H9 (cell line): ENCODE data around the gene CHD1. TPM values are rescaled to one million over a fixed set of nuclear protein-coding genes. Genes with fewer than 3 reads are reported as not detected.

Source experiments
- DNase-seq: peaks from one replicate; pipeline ENCODE4 v3.0.0-alpha.2; 2017
- H2AFZ ChIP-seq: one replicate; pipeline ENCODE4 v1.6.1; 2013; ENCODE audit warnings: mild to moderate bottlenecking, low read length, control low read depth, moderate library complexity
- H2AK5ac ChIP-seq: 2 replicates; pipeline ENCODE4 v1.6.1; 2013; ENCODE audit warnings: low read length, control low read depth, mixed read lengths; ENCODE audit not compliant: insufficient read length
- H2BK120ac ChIP-seq: one replicate; pipeline ENCODE4 v1.6.1; 2013; ENCODE audit warnings: low read depth, mild to moderate bottlenecking, low read length, control low read depth, inconsistent platforms; ENCODE audit not compliant: poor library complexity, severe bottlenecking
- H2BK12ac ChIP-seq: 2 replicates; pipeline ENCODE4 v1.6.1; 2013; ENCODE audit warnings: low read length, control low read depth, mixed read lengths, low read depth; ENCODE audit not compliant: insufficient read length
- H2BK15ac ChIP-seq: 2 replicates; pipeline ENCODE4 v1.6.1; 2013; ENCODE audit warnings: low read depth, low read length, control low read depth
- H2BK20ac ChIP-seq: one replicate; pipeline ENCODE4 v1.6.1; 2013; ENCODE audit warnings: low read depth, mild to moderate bottlenecking, low read length, control low read depth, inconsistent platforms; ENCODE audit not compliant: poor library complexity, severe bottlenecking
- H2BK5ac ChIP-seq: 2 replicates; pipeline ENCODE4 v1.6.1; 2013; ENCODE audit warnings: low read length, control low read depth, mixed read lengths; ENCODE audit not compliant: insufficient read length
- H3K14ac ChIP-seq: 2 replicates; pipeline ENCODE4 v1.6.1; 2013; ENCODE audit warnings: low read length, control low read depth; ENCODE audit not compliant: insufficient read depth
- H3K18ac ChIP-seq: 2 replicates; pipeline ENCODE4 v1.6.1; 2013; ENCODE audit warnings: low read depth, mild to moderate bottlenecking, mixed read lengths, low read length, control low read depth; ENCODE audit not compliant: insufficient read length
- H3K23ac ChIP-seq: 2 replicates; pipeline ENCODE4 v1.6.1; 2013; ENCODE audit warnings: low read length, control low read depth, mixed read lengths, low read depth; ENCODE audit not compliant: insufficient read length
- H3K23me2 ChIP-seq: 2 replicates; pipeline ENCODE4 v1.6.1; 2013; ENCODE audit warnings: low read depth, mild to moderate bottlenecking, mixed read lengths, low read length, control low read depth; ENCODE audit not compliant: insufficient read length, poor library complexity, severe bottlenecking
- H3K27ac ChIP-seq: 2 replicates; pipeline ENCODE4 v1.5.1; 2013; ENCODE audit warnings: low read length, control low read depth, mixed read lengths, low read depth; ENCODE audit not compliant: insufficient read length
- H3K27me3 ChIP-seq: 2 replicates; pipeline ENCODE4 v1.6.1; 2013; ENCODE audit warnings: low read length, control low read depth, inconsistent platforms; ENCODE audit not compliant: insufficient read depth
- H3K4ac ChIP-seq: 2 replicates; pipeline ENCODE4 v1.6.1; 2013; ENCODE audit warnings: low read depth, mild to moderate bottlenecking, control low read depth, inconsistent platforms, low read length, moderate library complexity
- H3K4me1 ChIP-seq: 2 replicates; pipeline ENCODE4 v1.6.1; 2013; ENCODE audit warnings: low read length, control low read depth, inconsistent platforms; ENCODE audit not compliant: insufficient read depth
- H3K4me2 ChIP-seq: 2 replicates; pipeline ENCODE4 v1.6.1; 2013; ENCODE audit warnings: low read length, control low read depth, mixed read lengths; ENCODE audit not compliant: insufficient read length, insufficient read depth
- H3K56ac ChIP-seq: 2 replicates; pipeline ENCODE4 v1.6.1; 2013; ENCODE audit warnings: low read depth, mild to moderate bottlenecking, mixed read lengths, low read length, control low read depth; ENCODE audit not compliant: insufficient read length
- H3K79me1 ChIP-seq: 2 replicates; pipeline ENCODE4 v1.6.1; 2013; ENCODE audit warnings: low read depth, mild to moderate bottlenecking, moderate library complexity, low read length, control low read depth, inconsistent platforms; ENCODE audit not compliant: insufficient read depth, poor library complexity, severe bottlenecking
- H3K79me2 ChIP-seq: 2 replicates; pipeline ENCODE4 v1.6.1; 2013; ENCODE audit warnings: low read length, control low read depth, inconsistent platforms; ENCODE audit not compliant: insufficient read depth
- H3K9ac ChIP-seq: 2 replicates; pipeline ENCODE4 v1.6.1; 2013; ENCODE audit warnings: low read length, control low read depth, mixed read lengths; ENCODE audit not compliant: insufficient read length; ENCODE audit errors: extremely low read depth
- H3K9me3 ChIP-seq: one replicate; pipeline ENCODE4 v1.6.1; 2013; ENCODE audit warnings: low read depth, low read length, inconsistent platforms; ENCODE audit not compliant: control insufficient read depth
- H3T11ph ChIP-seq: one replicate; pipeline ENCODE4 v1.6.1; 2013; ENCODE audit warnings: mild to moderate bottlenecking, low read length, control low read depth, inconsistent platforms
- H4K20me1 ChIP-seq: one replicate; pipeline ENCODE4 v1.6.1; 2013; ENCODE audit not compliant: control insufficient read depth, insufficient read length, insufficient read depth
- H4K5ac ChIP-seq: 2 replicates; pipeline ENCODE4 v1.6.1; 2013; ENCODE audit warnings: low read depth, mild to moderate bottlenecking, mixed read lengths, low read length, control low read depth; ENCODE audit not compliant: insufficient read length
- H4K8ac ChIP-seq: replicated peaks from 2 replicates; pipeline ENCODE4 v1.6.1; 2013; ENCODE audit warnings: low read length, control low read depth, mixed read lengths, low read depth; ENCODE audit not compliant: insufficient read length
- H4K91ac ChIP-seq: 2 replicates; pipeline ENCODE4 v1.6.1; 2013; ENCODE audit warnings: low read depth, mild to moderate bottlenecking, moderate library complexity, mixed read lengths, low read length, control low read depth; ENCODE audit not compliant: insufficient read length
- H3K27ac Mint-ChIP-seq, 3 experiments: 2 replicates in 2 of 3; 3 replicates in 1 of 3; pipeline ENCODE4 v1.8.0; 2020 to 2021; ENCODE audit warnings: mixed read lengths in 3 of 3, mild to moderate bottlenecking in 1 of 3, moderate library complexity in 1 of 3
- H3K27me3 Mint-ChIP-seq: 2 replicates; pipeline ENCODE4 v1.8.0; 2021; ENCODE audit warnings: low read depth, mild to moderate bottlenecking, moderate library complexity, mixed read lengths
- H3K36me3 Mint-ChIP-seq, 3 experiments: 2 replicates in 2 of 3; 3 replicates in 1 of 3; pipeline ENCODE4 v1.8.0; 2020 to 2021; ENCODE audit warnings: low read depth in 3 of 3, mixed read lengths in 3 of 3; ENCODE audit not compliant: insufficient read depth in 1 of 3
- H3K4me1 Mint-ChIP-seq, 2 experiments: 2 replicates each; pipeline ENCODE4 v1.8.0; 2020; ENCODE audit warnings: mixed read lengths in 2 of 2
- H3K4me3 Mint-ChIP-seq, 2 experiments: 2 replicates in 1 of 2; 3 replicates in 1 of 2; pipeline ENCODE4 v1.8.0; 2020 to 2021; ENCODE audit warnings: mild to moderate bottlenecking in 2 of 2, mixed read lengths in 2 of 2, moderate library complexity in 1 of 2
- H3K9me3 Mint-ChIP-seq, 2 experiments: 2 replicates in 1 of 2; 3 replicates in 1 of 2; pipeline ENCODE4 v1.8.0; 2020; ENCODE audit warnings: mild to moderate bottlenecking in 2 of 2, mixed read lengths in 2 of 2, moderate library complexity in 1 of 2
- total RNA-seq: library from RNA; stranded (reverse); gene quantifications from 2 replicates; pipeline ENCODE4 v1.2.1, GENCODE V29; 2021
- TF ChIP-seq, protein P1 (sequence below): fragments of 200-600 bp; sonication (generic); conservative IDR thresholded peaks from 3 replicates; pipeline ENCODE4 v1.8.0; 2021; ENCODE audit warnings: antibody characterized with exemption, mild to moderate bottlenecking

Gene CHD1
- total RNA-seq, 1 experiment from 2014 or later, result 62.7 TPM

DNA sequence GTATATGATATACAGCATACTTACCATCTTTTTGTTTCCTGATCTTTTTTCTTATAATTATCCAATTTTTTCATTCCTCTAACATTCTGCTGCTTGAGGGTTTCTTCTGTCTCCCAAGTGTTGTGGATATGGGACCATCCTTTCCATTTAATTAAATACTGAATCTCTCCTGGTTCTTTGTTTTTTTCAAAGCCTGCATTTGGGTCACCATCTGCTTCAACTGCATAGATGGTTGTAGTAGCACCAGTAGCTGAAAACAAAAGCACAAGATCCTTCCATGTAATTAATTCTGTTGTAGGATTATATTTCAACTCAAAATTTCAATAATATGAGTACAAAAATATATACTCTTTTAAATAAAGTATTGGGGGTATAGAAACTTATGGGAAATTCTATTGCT is 29.4 kb downstream of the CHD1 start:
- Histone ChIP-seq H2BK12ac (no peak overlapping the region), H3K56ac (no peak overlapping the region), H3K27me3 (no peaks in the 10 kb centered on the region), H3K4me1 (no peaks in the 10 kb centered on the region), H3K9me3 (no peaks in the 10 kb centered on the region), H3K4ac (no peak overlapping the region), H4K20me1 (no peaks in the 10 kb centered on the region), H3K79me1 (no peaks in the 10 kb centered on the region), H4K8ac (no peak overlapping the region), H4K91ac (no peak overlapping the region), H3K9ac (no peak overlapping the region), H2BK15ac (no peak overlapping the region), H2BK20ac (no peak overlapping the region), H3K4me2 (no peak overlapping the region), H4K5ac (no peak overlapping the region), H3K27ac (no peak overlapping the region), H2BK5ac (no peak overlapping the region), H3T11ph (no peak overlapping the region), H3K23me2 (no peaks in the 10 kb centered on the region), H3K79me2 (no peaks in the 10 kb centered on the region), H3K18ac (no peak overlapping the region), H2AK5ac (no peak overlapping the region), H2BK120ac (no peak overlapping the region), H3K14ac (no peak overlapping the region), H2AFZ (no peak overlapping the region), H3K23ac (no peak overlapping the region)
- H3K4me1 Mint-ChIP-seq, result no peaks in the 10 kb centered on the region
- H3K4me3 Mint-ChIP-seq, result no peak overlapping the region
- TF ChIP-seq, protein P1, sequence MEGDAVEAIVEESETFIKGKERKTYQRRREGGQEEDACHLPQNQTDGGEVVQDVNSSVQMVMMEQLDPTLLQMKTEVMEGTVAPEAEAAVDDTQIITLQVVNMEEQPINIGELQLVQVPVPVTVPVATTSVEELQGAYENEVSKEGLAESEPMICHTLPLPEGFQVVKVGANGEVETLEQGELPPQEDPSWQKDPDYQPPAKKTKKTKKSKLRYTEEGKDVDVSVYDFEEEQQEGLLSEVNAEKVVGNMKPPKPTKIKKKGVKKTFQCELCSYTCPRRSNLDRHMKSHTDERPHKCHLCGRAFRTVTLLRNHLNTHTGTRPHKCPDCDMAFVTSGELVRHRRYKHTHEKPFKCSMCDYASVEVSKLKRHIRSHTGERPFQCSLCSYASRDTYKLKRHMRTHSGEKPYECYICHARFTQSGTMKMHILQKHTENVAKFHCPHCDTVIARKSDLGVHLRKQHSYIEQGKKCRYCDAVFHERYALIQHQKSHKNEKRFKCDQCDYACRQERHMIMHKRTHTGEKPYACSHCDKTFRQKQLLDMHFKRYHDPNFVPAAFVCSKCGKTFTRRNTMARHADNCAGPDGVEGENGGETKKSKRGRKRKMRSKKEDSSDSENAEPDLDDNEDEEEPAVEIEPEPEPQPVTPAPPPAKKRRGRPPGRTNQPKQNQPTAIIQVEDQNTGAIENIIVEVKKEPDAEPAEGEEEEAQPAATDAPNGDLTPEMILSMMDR, result no peak
- H3K27ac Mint-ChIP-seq, result no peak overlapping the region
- no peaks in the 10 kb centered on the region for H3K9me3 Mint-ChIP-seq
- peaks cover 31 to 79% (median 75%) of the 10 kb centered on the region in 3 experiments for H3K36me3 Mint-ChIP-seq
- no peaks in the 10 kb centered on the region for H3K27me3 Mint-ChIP-seq
- no peak for DNase-seq
